GM23338 (cell line): ENCODE measurements around the gene AXL.

ENCODE experiments used
- CREB1 ChIP-seq: fragments of 250-450 bp; sonication (Bioruptor Pico); IDR thresholded peaks from 2 replicates; pipeline ENCODE4 v1.5.0; 2020; ENCODE audit warnings: low read depth, mild to moderate bottlenecking, moderate library complexity
- EZH2 ChIP-seq: fragments of 200-600 bp; sonication (generic); IDR thresholded peaks from one replicate; pipeline ENCODE4 v1.8.0; 2017; ENCODE audit warnings: antibody characterized with exemption, mild to moderate bottlenecking, low read depth; ENCODE audit not compliant: unreplicated experiment
- EZH2phosphoT487 ChIP-seq: fragments of 200-600 bp; sonication (generic); IDR thresholded peaks from one replicate; pipeline ENCODE4 v1.8.1; 2018; ENCODE audit warnings: antibody characterized with exemption; ENCODE audit not compliant: unreplicated experiment
- JUNB ChIP-seq: IDR thresholded peaks from one replicate; pipeline ENCODE4 v1.6.1; 2016; ENCODE audit warnings: antibody characterized with exemption; ENCODE audit not compliant: unreplicated experiment
- POLR2AphosphoS5 ChIP-seq: IDR thresholded peaks from 2 replicates; pipeline ENCODE4 v1.6.1; 2016; ENCODE audit warnings: antibody characterized with exemption, low read depth
- REST ChIP-seq: IDR thresholded peaks from one replicate; pipeline ENCODE4 v1.6.1; 2018; ENCODE audit warnings: antibody characterized with exemption; ENCODE audit not compliant: unreplicated experiment
- ZNF114 ChIP-seq: fragments of 250-450 bp; sonication (Bioruptor Pico); IDR thresholded peaks from 2 replicates; pipeline ENCODE4 v1.5.0; 2020; ENCODE audit warnings: mild to moderate bottlenecking, moderate library complexity
- ZNF331 ChIP-seq: fragments of 250-450 bp; sonication (Bioruptor Pico); IDR thresholded peaks from 2 replicates; pipeline ENCODE4 v1.5.0; 2020; ENCODE audit warnings: low read depth, mild to moderate bottlenecking, moderate library complexity
- TF ChIP-seq, protein P1 (sequence below): IDR thresholded peaks from 2 replicates; pipeline ENCODE4 v1.6.1; 2016; ENCODE audit warnings: antibody characterized with exemption
- TF ChIP-seq, protein P2 (sequence below), 2 experiments: fragments of 200-600 bp in 1 of 2; sonication (generic) in 1 of 2; conservative IDR thresholded peaks; 2 replicates each; pipeline versions ENCODE4 v1.5.1 to v1.6.1; 2016 to 2017; ENCODE audit warnings: antibody characterized with exemption in 2 of 2, low read depth in 2 of 2, mild to moderate bottlenecking in 2 of 2, moderate library complexity in 1 of 2

- TF ChIP-seq, protein P1, sequence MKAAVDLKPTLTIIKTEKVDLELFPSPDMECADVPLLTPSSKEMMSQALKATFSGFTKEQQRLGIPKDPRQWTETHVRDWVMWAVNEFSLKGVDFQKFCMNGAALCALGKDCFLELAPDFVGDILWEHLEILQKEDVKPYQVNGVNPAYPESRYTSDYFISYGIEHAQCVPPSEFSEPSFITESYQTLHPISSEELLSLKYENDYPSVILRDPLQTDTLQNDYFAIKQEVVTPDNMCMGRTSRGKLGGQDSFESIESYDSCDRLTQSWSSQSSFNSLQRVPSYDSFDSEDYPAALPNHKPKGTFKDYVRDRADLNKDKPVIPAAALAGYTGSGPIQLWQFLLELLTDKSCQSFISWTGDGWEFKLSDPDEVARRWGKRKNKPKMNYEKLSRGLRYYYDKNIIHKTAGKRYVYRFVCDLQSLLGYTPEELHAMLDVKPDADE: no peak
- TF ChIP-seq, protein P2, sequence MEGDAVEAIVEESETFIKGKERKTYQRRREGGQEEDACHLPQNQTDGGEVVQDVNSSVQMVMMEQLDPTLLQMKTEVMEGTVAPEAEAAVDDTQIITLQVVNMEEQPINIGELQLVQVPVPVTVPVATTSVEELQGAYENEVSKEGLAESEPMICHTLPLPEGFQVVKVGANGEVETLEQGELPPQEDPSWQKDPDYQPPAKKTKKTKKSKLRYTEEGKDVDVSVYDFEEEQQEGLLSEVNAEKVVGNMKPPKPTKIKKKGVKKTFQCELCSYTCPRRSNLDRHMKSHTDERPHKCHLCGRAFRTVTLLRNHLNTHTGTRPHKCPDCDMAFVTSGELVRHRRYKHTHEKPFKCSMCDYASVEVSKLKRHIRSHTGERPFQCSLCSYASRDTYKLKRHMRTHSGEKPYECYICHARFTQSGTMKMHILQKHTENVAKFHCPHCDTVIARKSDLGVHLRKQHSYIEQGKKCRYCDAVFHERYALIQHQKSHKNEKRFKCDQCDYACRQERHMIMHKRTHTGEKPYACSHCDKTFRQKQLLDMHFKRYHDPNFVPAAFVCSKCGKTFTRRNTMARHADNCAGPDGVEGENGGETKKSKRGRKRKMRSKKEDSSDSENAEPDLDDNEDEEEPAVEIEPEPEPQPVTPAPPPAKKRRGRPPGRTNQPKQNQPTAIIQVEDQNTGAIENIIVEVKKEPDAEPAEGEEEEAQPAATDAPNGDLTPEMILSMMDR (conservative IDR thresholded peaks at IDR 0.05; ENCODE audit: low read depth in 2 of 2): no peak
- TF ChIP-seq EZH2 (no peak), JUNB (no peak), ZNF114 (CRISPR knock-in tag) (no peak), POLR2AphosphoS5 (no peak), EZH2phosphoT487 (no peak), CREB1 (CRISPR knock-in tag) (no peak), ZNF331 (CRISPR knock-in tag) (no peak), REST (no peak)
Measured at GRCh38 chr19:41228486-41228885, 9.5 kb downstream of the AXL start.
